PC-3 (cell line): ENCODE data around the gene POU2AF2.

ENCODE experiments used
- CTCF ChIP-seq: fragments of 300-600 bp; sonication (generic); conservative IDR thresholded peaks from 2 replicates; pipeline ENCODE4 v1.5.1; 2017; ENCODE audit warnings: antibody characterized with exemption, low read depth, mild to moderate bottlenecking, low read length
- EZH2 ChIP-seq: fragments of 300-600 bp; sonication (generic); IDR thresholded peaks from one replicate; pipeline ENCODE4 v1.6.1; 2017; ENCODE audit warnings: antibody characterized with exemption, mild to moderate bottlenecking, low read length; ENCODE audit not compliant: unreplicated experiment

GRCh38 chr11:111225881-111226280, 19.6 kb upstream of the POU2AF2 start:
- TF ChIP-seq CTCF: no peak
- TF ChIP-seq EZH2: no peak
